DMS153 treated with DMSO at 0.1 percent for 48 hours (cell line): ENCODE results near the gene TLCD1.
"Not testable (repeated sequence)": the region's sequence is repeated elsewhere in the genome, so short reads cannot be mapped to it uniquely, and the experiment has no call there.

ENCODE experiments used
- DNase-seq: peaks from one replicate; lab custom pipeline; 2025; ENCODE audit not compliant: unreplicated experiment; lab: John Stamatoyannopoulos, UW

Gene TLCD1

DNA sequence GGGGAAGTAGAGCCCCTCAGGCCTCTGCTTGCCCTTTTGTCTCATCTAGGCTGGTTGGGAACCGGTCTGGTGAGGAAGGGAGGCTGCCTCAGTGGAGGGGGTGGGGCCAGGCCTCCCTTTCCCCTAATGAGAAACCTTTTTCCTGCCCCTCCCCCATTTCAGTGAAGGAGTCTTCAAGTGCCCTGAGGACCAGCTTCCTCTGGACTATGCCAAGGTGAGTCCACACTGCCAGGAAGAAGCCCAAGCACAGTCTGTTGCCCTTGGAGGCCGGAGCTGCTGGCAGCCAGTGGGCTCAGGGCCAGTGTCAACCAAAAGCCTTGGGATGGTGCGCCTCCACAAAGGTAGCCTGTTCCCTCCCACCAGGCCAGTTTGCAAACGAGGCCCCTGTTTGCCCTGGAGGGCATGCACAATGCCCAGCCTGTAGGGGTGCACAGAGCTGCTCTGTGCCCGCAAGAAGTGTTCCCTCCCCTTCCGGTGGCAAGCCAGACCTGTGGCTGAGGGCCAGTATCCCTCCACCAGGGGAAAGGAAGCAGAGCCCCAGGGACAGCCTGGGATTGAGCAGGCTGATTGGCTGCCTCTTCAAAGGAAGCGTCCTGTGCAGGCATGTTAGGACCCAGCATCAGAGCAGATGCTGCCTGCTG, 21.1 kb upstream of the TLCD1 start:
- DNase-seq, result no peak

DNA sequence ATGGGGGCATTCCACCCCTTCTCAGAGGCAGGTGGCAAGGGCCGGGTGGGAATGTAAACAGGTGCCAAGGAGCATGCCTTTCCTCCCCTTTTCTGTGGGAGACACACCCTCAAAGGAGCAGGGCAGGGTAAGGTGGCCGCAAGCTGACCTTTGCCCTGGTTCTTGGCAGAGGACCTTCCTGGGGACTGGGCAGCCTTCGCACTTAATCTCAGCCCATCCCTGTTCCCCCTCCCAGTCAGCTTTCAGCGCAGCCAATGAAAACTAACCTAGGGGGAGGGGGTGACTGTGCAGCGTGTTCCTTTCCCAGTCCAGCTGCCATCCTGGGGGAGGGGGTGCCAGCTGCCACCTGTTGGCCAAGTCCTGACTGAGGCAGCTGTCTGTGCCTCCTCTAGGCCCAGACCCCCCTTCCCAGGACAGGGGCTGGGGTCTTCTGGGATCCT, 20.6 kb upstream of the TLCD1 start:
- no peak for DNase-seq

DNA sequence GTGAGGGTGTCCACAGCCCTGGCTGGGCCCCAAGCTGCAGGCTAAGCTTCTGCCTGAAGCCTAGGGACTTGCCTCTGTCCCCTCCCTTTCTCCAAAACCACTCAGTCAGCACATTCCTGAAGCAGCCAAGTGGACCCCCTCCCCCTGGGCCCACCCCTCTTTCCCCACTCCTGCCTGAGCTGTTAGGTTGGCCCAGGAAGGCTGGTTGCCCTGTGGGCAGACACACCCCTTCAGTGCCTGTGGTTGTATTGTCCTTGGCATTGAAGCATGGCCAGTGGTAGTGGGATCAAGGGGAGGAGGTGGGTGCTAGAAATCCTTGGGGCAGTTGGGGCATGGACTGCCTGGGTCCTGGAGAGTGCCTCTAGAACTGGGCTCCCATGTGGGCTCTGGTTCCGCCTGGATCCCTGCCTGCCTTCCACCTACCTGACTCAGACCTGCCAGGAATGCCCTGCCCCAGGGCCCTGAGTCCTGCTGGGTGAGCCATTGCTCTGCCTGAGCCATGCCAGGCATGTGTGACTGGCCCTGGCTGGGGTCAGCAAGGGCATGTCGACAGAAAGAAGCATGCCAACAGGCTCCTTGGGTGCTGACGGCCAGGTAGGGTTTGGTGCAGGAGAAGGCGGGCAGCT, 19.9 kb upstream of the TLCD1 start:
- no peak for DNase-seq

DNA sequence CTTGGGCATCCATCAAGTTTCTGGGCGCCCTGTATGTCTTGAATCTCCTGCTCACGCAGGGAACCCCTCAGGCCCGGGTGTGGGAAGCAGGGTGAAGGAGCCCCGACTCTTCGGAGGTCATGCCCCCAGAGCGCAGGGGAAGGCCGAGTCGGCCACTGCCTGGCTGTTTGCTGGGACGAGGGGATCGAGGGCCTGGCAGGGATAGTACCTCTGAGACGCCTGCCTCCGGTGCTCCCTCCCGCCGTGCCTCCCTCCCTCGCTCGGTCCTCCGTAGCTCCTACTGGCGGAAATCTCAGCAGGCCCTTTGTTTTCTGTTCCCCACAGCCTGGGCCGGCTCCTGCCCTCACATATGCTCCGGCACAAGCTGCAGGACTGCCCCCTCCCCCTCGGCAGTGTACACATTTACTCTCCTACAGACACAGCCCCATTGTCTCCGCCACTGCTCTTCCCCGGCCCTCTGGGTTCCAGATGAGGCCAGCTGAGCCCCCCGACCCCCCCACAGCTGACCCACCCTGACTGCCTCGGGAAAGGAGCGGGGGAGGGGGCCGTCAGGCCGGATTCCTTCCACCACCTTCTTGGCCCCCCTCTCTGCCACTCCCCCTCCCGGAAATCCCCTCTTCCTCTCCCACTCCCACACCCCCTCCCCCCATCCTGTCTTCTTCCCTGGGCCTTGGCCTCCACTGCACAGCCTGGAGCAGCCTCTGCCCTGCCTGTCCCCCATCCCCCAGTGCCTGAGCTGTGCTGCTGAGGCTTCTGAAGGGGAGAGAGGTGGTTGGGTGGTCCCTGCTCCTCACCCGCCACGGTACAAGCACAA, 19.1 kb upstream of the TLCD1 start:
- DNase-seq, result peak; percentile 26

DNA sequence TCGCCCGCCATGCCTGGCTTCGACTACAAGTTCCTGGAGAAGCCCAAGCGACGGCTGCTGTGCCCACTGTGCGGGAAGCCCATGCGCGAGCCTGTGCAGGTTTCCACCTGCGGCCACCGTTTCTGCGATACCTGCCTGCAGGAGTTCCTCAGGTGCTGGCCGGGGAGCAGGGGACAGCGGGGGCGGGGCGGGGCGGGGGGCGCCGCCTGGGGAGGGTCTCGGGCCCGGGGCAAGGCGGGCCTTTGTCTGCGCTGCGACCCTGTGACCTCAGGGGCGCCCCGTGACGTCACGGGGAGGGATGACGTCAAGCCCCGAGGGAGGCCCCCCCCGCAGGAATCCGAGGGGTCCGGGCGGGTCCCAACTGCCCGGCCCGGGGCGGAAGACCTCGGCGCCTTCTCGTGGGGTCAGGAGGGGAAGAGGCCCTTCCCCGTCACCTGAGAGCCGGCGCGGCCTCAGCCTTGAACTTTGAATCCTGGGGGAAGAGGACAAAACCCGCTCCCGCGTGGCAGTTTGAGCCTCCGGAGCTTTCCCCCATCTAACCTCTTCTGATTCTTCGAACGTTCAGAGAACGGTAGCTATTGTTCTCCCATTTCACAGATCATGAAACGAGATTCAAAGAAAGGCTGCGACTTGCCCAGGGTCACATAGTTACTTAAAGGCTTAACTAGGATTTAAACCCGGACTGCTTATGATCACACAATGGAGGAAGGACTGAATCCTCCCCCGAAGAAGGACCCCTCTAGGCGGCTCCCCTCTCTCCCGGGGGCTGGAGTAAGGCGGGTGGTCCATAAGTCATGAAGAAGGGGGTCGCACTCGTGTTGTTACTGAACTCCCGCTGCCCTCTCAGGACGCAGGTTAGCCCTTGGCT, 18.3 kb upstream of the TLCD1 start:
- no peak for DNase-seq

DNA sequence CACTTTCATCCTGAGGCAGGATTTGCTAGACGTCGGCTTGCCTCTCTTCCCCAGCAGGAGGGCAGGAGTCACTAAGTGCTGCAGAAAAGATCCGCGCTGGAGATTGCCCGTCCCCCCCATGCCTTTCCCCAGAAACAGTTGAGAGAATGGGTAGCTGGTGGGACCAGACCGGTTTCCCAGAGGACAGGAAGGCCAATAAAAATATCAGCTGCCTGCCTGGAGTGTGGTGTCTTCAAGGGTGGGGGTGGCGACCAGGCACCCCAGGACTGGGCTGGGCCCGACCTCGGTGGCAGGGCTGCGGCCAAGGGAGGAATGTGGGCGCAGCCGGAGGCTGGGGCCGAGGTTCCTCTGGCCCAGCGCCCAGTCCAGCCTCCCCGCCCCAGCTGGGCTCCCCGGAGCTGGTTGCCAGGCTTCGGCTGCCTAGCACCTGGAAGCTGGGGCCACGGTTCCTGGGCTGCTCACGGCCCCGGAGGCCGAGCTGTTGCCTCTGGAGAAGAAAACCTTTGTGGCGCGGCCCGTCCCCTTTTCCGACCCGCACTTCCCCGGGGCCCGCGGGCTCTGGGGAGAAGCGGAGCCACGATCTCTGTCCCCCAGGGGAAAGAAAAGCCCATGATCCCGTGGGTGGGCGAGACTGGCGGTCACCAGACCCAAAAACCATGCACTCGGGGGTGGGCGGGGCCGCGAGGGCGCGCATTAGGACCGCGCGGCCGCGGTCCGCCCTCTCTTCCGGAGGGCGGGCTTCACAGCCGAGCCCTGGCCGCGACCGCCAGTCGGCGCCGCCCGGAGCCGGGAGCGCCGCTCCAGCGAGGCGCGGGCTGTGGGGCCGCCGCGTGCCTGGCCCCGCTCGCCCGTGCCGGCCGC, 17.4 kb upstream of the TLCD1 start, which contains the start of gene TRAF4:
Gene TRAF4 (plus strand): TSS at position 769 of the 861 bp plus-strand sequence. CDS start 102 bp downstream, outside the sequence.
- peak; percentile 92 for DNase-seq

DNA sequence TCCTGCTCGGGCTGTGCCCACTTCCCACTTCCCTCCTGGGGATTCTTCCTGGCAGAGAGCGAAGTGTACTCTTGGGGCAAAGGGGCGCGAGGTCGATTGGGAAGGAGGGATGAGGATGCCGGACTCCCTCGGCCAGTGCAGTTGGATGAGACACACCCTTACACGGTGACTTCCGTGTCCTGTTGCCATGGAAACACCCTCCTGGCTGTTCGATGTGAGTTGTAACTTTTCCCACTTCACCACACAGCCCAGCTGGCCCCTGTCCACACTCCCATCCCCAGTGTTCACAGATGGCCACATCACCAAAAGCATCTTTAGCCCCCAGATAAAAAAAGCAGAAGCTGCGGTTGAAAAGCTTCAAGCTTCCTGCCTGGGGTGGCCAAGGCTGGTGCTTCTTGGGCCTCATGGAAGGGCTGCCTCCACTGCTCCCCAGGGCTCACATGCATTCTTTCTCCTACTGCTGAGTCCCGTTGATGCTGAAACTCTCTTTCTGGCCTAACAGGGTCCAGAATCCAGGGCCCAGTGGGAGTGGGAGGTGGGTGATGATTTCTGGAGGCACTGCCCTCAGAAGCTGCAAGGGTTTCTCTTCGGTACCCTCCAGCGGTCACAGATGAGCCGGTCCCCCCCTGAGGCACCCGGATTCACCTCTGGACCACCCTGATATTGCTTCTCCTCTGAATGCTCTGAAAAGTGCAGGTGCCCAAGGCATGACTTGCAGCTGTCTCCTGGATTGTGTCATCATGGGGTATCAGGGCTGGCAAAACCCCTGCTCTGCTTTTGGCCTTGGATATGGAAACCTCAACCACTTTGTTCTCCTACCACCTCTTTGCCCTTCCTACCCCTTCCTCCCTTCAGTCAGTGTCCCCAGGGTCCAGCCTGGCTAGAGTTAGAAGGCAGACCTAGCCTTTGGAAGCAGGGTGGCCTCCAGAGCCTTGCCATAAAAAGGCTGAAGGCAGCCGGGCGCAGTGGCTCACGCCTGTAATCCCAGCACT, 15.6 kb upstream of the TLCD1 start:
- no peak for DNase-seq

DNA sequence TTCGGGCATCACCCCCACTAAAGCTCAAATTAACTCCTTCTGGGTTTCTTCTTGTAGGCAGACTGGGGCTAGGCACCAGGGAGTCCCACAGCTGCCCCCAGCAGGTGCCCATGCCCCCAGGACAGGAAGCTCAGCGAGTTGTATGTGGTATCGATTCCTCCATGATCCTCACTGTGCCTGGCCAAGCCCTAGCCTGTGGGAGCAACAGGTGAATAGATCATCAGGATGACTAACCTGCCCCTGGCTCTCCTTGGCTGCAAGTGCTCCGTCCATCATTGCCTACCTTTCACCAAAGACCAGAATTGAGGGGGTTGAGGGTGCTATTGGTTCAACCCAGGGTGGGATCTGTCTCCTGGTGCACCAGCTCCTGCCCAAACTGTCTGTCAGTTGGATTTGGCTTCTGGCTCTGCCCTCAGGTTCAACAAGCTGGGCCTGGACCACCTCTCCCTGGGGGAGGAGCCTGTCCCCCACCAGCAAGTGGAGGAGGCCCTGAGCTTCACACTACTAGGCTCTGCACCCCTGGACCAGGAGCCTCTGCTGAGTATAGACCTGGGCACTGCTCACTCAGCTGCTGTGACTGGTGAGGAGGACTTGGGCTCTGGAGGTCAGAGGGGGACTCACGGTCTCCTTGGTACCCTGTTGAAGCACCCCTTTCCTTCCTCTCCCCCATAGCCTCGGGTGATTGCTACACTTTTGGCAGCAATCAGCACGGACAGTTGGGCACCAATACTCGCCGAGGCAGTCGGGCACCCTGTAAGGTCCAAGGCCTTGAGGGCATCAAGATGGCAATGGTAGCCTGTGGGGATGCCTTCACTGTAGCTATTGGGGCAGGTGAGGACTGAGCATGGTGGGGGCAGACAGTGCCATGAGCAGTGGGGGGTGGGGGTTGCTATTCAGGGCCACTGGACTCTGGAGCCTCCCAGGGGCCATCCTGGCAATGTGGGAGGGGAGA, 14.6 kb upstream of the TLCD1 start:
- DNase-seq, result no peak

DNA sequence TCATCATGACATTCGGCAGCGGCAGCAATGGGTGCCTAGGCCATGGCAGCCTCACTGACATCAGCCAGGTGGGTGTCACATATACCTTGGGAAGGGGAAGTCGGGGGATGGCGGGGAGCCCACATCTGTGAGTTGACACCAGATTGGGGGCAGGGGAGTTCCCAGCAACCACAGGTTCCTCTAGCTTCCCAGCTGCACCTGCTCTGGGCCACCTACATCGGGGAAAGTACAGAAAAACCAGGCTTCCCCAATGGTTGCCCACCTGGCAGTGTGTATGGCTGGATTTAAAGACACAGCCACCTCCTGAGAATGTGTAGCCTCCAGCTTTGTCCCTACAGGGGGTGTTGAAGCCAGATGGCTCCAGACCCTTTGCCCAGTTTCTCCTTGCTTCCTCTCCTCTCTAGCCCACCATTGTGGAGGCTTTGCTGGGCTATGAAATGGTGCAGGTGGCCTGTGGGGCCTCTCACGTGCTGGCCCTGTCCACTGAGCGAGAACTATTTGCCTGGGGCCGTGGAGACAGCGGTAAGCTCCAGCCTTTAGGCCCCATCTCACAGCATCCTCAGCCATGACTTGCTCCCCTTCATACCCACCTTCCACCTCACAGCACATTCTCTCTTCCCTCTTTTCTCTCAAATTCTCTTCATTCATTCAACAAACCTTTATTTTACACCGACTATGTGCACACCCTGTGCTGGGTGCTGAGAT, 12.8 kb upstream of the TLCD1 start:
- DNase-seq, result no peak

DNA sequence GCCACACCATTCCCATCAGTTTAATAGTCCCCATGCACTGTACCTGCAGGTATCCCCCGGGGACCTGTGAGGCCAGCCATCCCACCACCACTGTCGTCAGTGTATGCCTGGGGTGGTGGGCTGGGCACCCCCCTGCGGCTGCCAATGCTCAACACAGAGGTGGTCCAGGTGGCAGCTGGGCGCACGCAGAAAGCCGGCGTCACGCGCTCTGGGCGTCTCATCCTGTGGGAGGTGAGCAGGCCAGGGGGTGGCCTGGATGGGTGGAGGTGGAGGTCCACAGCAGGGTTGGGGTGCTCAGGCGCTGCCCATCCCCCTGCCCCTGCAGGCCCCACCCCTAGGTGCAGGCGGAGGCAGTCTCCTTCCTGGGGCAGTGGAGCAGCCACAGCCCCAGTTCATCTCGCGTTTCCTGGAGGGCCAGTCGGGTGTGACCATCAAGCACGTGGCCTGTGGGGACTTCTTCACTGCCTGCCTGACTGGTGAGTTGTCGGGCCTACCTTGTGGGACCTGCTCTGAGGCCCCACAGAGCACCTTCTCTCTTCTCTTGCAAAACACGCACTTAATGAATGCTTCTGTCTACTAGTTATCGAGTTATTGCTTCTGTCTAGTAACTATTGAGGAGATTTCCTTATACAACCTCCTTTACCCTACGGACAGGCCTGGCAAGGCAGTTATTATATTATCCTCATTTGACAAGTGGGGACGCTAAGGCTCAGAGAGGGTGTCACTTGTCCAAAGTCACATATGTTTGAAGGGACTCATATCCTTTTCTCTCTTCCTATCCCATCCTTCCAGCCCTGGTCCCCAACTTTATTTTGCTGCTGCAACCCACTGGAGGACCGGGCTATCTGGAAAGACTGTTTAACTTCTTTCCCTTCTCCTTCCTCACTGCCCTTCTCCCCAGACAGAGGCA, 12.0 kb upstream of the TLCD1 start:
- DNase-seq, result no peak

DNA sequence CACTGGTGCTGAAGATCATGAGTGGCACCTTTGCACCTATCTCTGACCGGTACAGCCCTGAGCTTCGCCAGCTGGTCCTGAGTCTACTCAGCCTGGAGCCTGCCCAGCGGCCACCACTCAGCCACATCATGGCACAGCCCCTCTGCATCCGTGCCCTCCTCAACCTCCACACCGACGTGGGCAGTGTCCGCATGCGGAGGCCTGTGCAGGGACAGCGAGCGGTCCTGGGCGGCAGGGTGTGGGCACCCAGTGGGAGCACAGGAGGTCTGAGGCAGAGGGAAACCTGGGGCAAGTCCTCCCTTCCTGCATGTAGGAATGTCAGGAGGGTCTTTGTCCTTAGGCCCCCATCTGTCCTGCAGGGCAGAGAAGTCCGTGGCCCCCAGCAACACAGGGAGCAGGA, 11.3 kb upstream of the TLCD1 start:
- DNase-seq, result no peak

DNA sequence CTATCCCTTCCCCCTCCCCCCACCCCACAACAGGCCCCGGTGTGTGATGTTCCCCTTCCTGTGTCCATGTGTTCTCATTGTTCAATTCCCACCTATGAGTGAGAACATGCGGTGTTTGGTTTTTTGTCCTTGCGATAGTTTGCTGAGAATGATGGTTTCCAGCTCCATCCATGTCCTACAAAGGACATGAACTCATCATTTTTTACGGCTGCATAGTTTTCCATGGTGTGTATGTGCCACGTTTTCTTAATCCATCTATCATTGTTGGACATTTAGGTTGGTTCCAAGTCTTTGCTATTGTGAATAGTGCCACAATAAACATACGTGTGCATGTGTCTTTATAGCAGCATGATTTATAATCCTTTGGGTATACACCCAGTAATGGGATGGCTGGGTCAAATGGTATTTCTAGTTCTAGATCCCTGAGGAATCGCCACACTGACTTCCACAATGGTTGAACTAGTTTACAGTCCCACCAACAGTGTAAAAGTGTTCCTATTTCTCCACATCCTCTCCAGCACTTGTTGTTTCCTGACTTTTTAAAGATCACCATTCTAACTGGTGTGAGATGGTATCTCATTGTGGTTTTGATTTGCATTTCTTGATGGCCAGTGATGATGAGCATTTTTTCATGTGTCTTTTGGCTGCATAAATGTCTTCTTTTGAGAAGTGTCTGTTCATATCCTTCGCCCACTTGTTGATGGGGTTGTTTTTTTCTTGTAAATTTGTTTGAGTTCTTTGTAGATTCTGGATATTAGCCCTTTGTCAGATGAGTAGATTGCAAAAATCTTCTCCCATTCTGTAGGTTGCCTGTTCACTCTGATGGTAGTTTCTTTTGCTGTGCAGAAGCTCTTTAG, 10.1 kb upstream of the TLCD1 start:
- not testable (repeated sequence) for DNase-seq

DNA sequence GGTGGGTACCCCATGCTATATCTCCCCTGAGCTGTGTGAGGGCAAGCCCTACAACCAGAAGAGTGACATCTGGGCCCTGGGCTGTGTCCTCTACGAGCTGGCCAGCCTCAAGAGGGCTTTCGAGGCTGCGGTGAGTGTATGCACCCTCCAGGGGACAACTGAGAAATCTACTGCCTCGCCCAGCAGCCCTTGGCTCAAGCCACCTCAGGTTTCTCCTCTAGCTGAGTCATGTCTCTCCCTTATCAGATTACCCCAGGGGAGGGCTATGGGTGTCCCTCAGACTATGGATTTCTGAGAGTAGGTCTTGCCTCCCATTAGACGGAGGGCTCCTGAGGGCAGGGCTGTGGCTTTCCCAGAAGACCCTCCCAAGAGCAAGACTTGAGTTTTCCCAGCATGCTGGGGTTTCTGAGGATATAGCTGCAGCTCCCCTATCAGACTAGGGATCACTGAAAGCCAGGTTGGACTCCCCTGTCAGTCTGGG, 9.2 kb upstream of the TLCD1 start:
- no peak for DNase-seq

DNA sequence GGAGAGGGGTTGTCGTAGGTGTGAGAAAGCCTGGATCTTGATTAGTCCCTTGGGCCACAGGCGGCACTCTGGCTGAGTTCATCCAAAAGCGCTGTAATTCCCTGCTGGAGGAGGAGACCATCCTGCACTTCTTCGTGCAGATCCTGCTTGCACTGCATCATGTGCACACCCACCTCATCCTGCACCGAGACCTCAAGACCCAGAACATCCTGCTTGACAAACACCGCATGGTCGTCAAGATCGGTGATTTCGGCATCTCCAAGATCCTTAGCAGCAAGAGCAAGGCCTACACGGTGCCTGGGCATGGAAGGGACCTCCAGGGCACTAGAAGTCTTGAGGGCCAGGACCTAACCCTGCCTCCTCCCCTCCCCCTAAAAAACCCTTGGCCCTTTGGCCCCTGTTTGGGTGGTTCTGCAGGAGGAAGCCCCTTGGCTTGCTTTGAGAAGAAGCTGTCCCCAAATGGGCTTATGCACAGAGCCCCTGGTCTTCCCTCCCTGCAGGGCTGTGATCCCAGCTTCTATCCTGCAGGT, 8.7 kb upstream of the TLCD1 start:
- DNase-seq, result no peak

DNA sequence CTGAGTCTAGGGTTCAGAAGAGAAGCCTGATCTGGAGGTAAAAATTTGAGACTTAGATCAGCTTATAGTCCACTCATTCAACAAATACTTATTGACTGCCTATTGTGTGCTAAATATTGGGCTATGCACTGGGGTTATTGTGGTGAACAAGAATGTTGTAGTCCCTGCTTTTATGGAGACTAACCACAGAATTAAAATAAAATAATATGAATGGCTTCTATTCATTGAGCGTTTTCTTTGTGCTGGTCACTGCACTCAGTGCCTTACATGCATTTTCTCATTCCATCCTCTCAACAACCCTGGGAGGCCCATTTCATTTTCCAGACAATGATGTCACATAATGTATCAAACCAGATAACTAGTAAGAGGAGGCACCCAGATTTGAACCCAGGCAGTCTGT, 7.3 kb upstream of the TLCD1 start:
- no peak for DNase-seq
